ENCODE measurements around the gene GNAI1. TPM values are rescaled to one million over a fixed set of nuclear protein-coding genes. Genes with fewer than 3 reads are reported as not detected.
"Not testable (repeated sequence)": the region's sequence is repeated elsewhere in the genome, so short reads cannot be mapped to it uniquely, and the experiment has no call there.

GNAI1 gene
- total RNA-seq, 1 donor from 2014 or later, result 8.7 TPM

GRCh38 chr7:80153446-80153845 is 18.8 kb downstream of the GNAI1 start:
- Histone ChIP-seq H3K27ac (no peak overlapping the region), H3K27me3 (no peaks in the 10 kb centered on the region), H3K4me1 (no peaks in the 10 kb centered on the region), H3K4me3 (no peak overlapping the region), H3K36me3 (no peaks in the 10 kb centered on the region), H3K9me3 (no peaks in the 10 kb centered on the region)
- no peak for DNase-seq (ENCODE audit: low spot score in 2 of 2)
- intact Hi-C loops (cut with DNase I), result no loop called here
- TF ChIP-seq, protein P1, sequence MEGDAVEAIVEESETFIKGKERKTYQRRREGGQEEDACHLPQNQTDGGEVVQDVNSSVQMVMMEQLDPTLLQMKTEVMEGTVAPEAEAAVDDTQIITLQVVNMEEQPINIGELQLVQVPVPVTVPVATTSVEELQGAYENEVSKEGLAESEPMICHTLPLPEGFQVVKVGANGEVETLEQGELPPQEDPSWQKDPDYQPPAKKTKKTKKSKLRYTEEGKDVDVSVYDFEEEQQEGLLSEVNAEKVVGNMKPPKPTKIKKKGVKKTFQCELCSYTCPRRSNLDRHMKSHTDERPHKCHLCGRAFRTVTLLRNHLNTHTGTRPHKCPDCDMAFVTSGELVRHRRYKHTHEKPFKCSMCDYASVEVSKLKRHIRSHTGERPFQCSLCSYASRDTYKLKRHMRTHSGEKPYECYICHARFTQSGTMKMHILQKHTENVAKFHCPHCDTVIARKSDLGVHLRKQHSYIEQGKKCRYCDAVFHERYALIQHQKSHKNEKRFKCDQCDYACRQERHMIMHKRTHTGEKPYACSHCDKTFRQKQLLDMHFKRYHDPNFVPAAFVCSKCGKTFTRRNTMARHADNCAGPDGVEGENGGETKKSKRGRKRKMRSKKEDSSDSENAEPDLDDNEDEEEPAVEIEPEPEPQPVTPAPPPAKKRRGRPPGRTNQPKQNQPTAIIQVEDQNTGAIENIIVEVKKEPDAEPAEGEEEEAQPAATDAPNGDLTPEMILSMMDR (IDR thresholded peaks at IDR 0.05), result no peak

GRCh38 chr7:80154656-80155333 is 20.2 kb downstream of the GNAI1 start:
- TF ChIP-seq, protein P1 (IDR thresholded peaks at IDR 0.05), result no peak
- H3K27me3 ChIP-seq, result no peaks in the 10 kb centered on the region
- H3K36me3 ChIP-seq, result no peaks in the 10 kb centered on the region
- no peak for DNase-seq (ENCODE audit: low spot score in 2 of 2)
- no peak overlapping the region for H3K27ac ChIP-seq
- H3K4me3 ChIP-seq, result no peak overlapping the region
- intact Hi-C loops (cut with DNase I), result no loop called here
- no peaks in the 10 kb centered on the region for H3K4me1 ChIP-seq
- H3K9me3 ChIP-seq, result no peaks in the 10 kb centered on the region

- Histone ChIP-seq H3K27me3 (no peaks in the 10 kb centered on the region), H3K4me1 (no peaks in the 10 kb centered on the region), H3K27ac (no peak overlapping the region), H3K4me3 (no peak overlapping the region), H3K36me3 (no peaks in the 10 kb centered on the region), H3K9me3 (no peaks in the 10 kb centered on the region)
- DNase-seq (ENCODE audit: low spot score in 2 of 2), result no peak
- TF ChIP-seq, protein P1 (IDR thresholded peaks at IDR 0.05), result no peak
- intact Hi-C loops (cut with DNase I), result no loop called here
Observed at GRCh38 chr7:80155374-80155773, 20.7 kb downstream of the GNAI1 start.

- DNase-seq (ENCODE audit: low spot score in 2 of 2); H3K36me3 ChIP-seq; H3K27ac ChIP-seq; H3K4me1 ChIP-seq; H3K4me3 ChIP-seq; H3K9me3 ChIP-seq; H3K27me3 ChIP-seq; intact Hi-C loops (cut with DNase I): not testable (repeated sequence)
Observed at GRCh38 chr7:80157770-80158169, 23.1 kb downstream of the GNAI1 start.

- intact Hi-C loops (cut with DNase I), result no loop called here
- Histone ChIP-seq H3K36me3 (no peaks in the 10 kb centered on the region), H3K4me1 (no peaks in the 10 kb centered on the region), H3K27me3 (no peaks in the 10 kb centered on the region), H3K4me3 (no peak overlapping the region), H3K9me3 (no peaks in the 10 kb centered on the region), H3K27ac (no peak overlapping the region)
- TF ChIP-seq, protein P1 (IDR thresholded peaks at IDR 0.05), result no peak
- DNase-seq (ENCODE audit: low spot score in 2 of 2), result no peak
Observed at GRCh38 chr7:80159802-80160201, 25.2 kb downstream of the GNAI1 start.

- Histone ChIP-seq H3K36me3 (no peaks in the 10 kb centered on the region), H3K4me3 (no peak overlapping the region), H3K27ac (no peak overlapping the region), H3K4me1 (no peaks in the 10 kb centered on the region), H3K27me3 (no peaks in the 10 kb centered on the region), H3K9me3 (no peaks in the 10 kb centered on the region)
- no peak for DNase-seq (ENCODE audit: low spot score in 2 of 2)
- TF ChIP-seq, protein P1 (IDR thresholded peaks at IDR 0.05), result no peak
- intact Hi-C loops (cut with DNase I), result no loop called here
Observed at GRCh38 chr7:80161466-80161865, 26.8 kb downstream of the GNAI1 start.

Data from ascending aorta (tissue), 2 donors.